ENCODE measurements around the gene CPE.
"Not testable (repeated sequence)": the region's sequence is repeated elsewhere in the genome, so short reads cannot be mapped to it uniquely, and the experiment has no call there.

CPE gene

GRCh38 chr4:165378745-165379677 is at the start of gene CPE:
CPE (plus strand) TSS chr4:165379008; CDS start chr4:165379222, 214 bp downstream.
- DNase-seq, result peak; percentile 28

- DNase-seq, result no peak
Observed at GRCh38 chr4:165330071-165330470, 48.7 kb upstream of the CPE start.

DNA sequence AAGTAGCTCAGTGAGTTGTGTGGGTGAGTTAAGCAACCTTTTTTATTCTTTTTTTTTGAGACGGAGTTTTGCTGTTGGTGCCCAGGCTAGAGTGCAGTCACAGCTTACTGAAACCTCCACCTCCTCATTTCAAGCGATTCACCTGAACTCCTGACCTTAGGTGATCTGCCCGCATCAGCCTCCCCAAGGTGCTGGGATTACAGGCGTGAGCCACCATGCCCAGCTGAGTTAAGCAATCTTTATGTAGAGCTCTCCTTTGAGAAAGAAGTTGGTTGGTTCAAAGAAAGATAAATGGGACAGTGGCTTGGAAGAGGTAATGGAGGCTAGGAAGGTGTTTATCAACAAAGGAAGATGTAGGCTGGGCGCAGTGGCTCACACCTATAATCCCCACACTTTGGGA is 48.1 kb upstream of the CPE start:
- no peak for DNase-seq

DNA sequence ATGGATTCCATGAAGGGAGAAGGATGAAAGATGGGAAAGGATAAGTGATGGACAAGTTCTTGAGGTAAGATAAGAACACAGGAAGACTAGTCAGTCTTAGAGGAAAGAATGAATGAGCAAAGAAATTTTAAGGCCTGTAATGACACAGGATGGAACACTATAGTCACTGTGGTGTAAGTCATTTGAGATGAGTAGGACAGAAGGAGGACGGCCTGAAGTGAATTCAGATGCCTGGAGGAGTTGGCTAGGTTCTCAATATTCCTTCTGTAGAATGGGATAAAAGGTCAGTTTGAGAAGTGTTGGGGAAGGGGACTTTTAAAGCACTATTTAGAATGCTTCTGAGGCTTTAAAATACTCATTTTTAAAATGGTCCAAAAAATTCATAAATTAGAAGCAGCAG is 47.4 kb upstream of the CPE start:
- DNase-seq, result no peak

DNA sequence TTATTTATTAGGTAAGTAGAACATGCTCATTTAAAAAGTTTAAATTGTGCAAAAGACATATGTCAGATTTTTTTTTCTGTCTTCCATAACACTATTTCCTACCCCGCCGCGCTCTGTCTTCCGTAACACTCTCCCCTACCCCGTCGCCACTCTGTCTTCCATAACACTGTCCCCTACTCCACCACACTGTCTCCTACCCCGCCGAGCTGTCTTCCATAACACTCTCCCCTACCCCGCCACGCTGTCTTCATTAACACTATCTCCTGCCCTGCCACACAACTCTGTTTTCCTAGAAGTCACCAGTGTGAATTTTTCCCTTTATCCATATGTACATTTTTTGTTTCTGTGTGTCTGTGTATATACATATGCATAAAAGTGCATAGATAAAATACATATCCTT is 47.0 kb upstream of the CPE start:
- DNase-seq, result no peak

GRCh38 chr4:165332502-165332901 is 46.3 kb upstream of the CPE start:
- no peak for DNase-seq

GRCh38 chr4:165335163-165335703 is 43.6 kb upstream of the CPE start:
- no peak for DNase-seq

- DNase-seq, result no peak
Observed at GRCh38 chr4:165336743-165337142, 42.1 kb upstream of the CPE start.

GRCh38 chr4:165342340-165342739 is 36.5 kb upstream of the CPE start:
- DNase-seq, result not testable (repeated sequence)

GRCh38 chr4:165343353-165344191 is 35.2 kb upstream of the CPE start:
- peak; percentile 34 for DNase-seq

GRCh38 chr4:165345666-165346417 is 33.0 kb upstream of the CPE start:
- DNase-seq, result no peak

- DNase-seq, result no peak
Observed at GRCh38 chr4:165347647-165348569, 30.9 kb upstream of the CPE start.

DNA sequence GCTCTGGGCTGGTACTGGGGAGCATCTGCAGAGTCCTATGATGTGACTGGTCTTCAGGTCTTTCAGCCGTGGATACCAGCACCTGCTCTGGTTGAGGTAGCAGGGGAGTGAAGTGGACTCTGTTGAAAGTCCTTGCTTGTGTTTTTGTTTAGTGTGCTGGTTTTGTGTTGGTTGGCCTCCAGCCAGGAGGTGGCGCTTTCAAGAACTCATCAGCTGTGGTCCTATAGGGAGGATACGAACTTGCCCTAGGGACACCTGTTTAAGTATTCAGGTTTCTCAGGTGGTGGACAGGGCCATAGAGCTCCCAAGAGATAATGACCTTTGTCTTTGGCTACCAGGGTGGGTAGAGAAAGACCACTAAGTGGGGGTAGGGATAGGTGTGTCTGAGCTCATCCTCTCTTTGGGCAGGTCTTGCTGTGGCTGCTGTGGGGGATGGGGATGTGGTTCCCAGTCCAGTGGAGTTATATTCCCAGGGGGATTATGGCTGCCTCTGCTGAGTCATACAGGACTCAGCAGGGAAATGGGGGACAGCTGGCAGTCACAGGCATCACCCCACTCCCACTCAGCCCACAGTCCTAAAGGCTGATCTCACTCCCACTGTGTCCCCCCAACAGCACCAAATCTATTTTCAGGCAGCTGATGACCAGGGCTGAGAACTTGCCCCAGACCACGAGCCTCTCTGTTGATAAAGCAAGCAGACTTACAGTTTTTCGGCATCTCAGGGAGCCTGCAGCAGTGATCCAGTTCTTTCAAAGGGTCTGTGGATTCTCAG is 27.3 kb upstream of the CPE start:
- DNase-seq, result no peak

DNA sequence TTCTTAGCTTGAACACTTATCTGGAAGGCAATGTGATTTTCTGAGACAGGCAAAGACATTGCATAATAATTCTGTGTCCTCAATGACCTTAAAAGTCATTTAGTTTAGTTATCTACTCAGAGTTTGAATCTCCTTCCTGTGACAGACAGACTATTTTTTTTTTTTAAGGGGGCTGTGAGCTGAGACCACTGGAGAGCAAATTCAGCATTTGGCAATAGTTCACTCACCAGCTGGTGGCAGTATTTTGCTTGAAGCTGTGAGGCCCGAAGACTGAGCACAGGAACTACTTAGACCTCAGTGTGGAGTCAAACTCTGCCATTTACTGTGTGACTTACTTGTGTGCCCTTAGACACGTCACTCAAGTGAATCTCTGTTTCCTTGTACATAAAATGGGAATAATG is 22.9 kb upstream of the CPE start:
- no peak for DNase-seq

DNA sequence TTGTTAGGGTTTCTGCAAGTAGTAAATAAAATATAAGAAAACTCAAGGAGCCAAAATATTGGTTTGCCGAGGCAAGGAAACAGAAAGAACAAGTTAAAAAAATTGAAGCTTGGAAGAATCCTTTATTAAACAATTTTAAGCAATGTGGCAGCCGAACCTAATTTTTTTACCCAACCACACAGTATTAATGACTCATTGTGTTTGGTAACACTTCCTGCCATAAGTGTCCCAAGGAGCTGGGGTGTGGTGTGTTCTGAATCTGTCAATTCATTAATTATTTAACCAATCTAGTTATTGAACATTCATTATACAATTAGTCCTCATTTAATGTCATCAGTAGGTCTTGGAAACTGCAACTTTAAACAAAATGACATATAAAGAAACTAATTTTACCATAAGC is 19.3 kb upstream of the CPE start:
- DNase-seq, result no peak

- DNase-seq, result no peak
Observed at GRCh38 chr4:165360041-165360695, 18.6 kb upstream of the CPE start.

- DNase-seq, result no peak
Observed at GRCh38 chr4:165360985-165361670, 17.7 kb upstream of the CPE start.

DNA sequence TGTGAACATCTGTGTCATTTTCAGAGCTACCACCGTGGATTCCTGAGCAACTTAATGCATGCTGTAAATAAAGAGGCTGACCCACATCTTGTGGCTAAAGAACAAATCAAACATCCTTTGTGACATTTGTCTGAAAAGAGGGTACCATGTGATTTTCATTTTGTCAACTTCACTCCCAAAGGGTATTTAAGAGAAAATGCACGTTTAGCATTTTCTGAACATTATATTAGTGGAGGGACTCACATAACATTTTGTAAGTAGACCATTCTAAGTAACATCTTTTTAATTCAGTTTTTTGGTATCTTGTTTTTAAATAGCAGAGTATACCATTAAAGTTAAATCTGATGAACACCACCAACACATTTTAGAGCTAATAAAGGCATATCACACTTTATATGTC is 17.0 kb upstream of the CPE start:
- DNase-seq, result no peak

GRCh38 chr4:165364452-165365080 is 14.2 kb upstream of the CPE start:
- no peak for DNase-seq
